Ascending aorta (tissue), 2 donors: ENCODE data around the gene FBXW4. TPM values are rescaled to one million over a fixed set of nuclear protein-coding genes. Genes with fewer than 3 reads are reported as not detected.

ENCODE experiments used
- DNase-seq, 2 donors: peaks; one replicate each; pipeline ENCODE4 v3.0.0-alpha.2; 2019; ENCODE audit warnings: low spot score in 2 of 2
- H3K27ac ChIP-seq, 2 donors: fragments of 200-600 bp; sonication (generic); one replicate each; pipeline ENCODE4 v1.5.1; 2016 to 2017; ENCODE audit warnings: mild to moderate bottlenecking in 1 of 2
- H3K27me3 ChIP-seq: fragments of 200-600 bp; sonication (generic); one replicate; pipeline ENCODE4 v1.5.1; 2017
- H3K36me3 ChIP-seq, 2 donors: fragments of 200-600 bp; sonication (generic); one replicate each; pipeline ENCODE4 v1.5.1; 2016
- H3K4me1 ChIP-seq, 2 donors: fragments of 200-600 bp; sonication (generic); one replicate each; pipeline ENCODE4 v1.5.1; 2016 to 2017; ENCODE audit warnings: mild to moderate bottlenecking in 1 of 2
- H3K4me3 ChIP-seq, 2 donors: fragments of 200-600 bp; sonication (generic); one replicate each; pipeline ENCODE4 v1.5.1; 2016 to 2017; ENCODE audit warnings: mild to moderate bottlenecking in 1 of 2
- H3K9me3 ChIP-seq, 2 donors: fragments of 200-600 bp; sonication (generic); one replicate each; pipeline ENCODE4 v1.5.1; 2016
- CTCF ChIP-seq, 3 experiments: fragments of 200-600 bp in 2 of 3; fragments of 450-650 bp in 1 of 3; sonication (generic) in 2 of 3; IDR thresholded peaks; one replicate each; pipeline ENCODE4 v1.5.1; 2016 to 2019; ENCODE audit warnings: antibody characterized with exemption in 3 of 3, mild to moderate bottlenecking in 1 of 3, moderate library complexity in 1 of 3
- intact Hi-C: fragments of 100-400 bp; cut with DNase I; formaldehyde crosslinking; loops from one replicate; pipeline ENCODE4 v1.15.1; 2023
- total RNA-seq: library from RNA; depleted of rRNA; stranded (reverse); fragments of >200 nt; gene quantifications from one replicate; pipeline ENCODE4 v1.1.0, GENCODE V29; 2016

The FBXW4 gene
- total RNA-seq, 1 donor from 2014 or later, result 21.3 TPM

DNA sequence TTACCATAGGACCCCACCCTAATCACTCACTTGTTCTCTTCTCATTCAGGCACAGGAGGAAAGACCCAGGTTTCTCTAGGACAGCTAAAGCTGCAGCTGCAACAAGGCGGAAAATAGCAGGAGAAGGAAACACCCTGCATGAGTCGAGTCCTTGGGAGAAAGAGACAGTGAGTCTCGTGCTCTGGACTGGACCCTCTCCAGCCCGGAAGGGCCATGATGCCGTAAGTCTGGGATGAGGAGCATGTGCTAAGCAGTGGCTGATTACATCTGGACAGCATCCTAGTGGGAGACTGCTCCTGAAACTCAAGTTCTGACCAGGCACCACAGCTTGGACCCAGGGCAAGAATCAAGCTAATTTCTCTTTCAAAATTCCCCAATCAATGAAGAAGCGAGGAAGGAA lies 39.4 kb downstream of the FBXW4 start:
- Histone ChIP-seq H3K9me3 (no peaks in the 10 kb centered on the region), H3K27ac (no peak overlapping the region), H3K4me3 (no peak overlapping the region), H3K4me1 (no peaks in the 10 kb centered on the region), H3K27me3 (no peaks in the 10 kb centered on the region), H3K36me3 (peaks cover 29 to 64% of the 10 kb centered on the region in 2 donors)
- DNase-seq, result no peak
- TF ChIP-seq CTCF (IDR thresholded peaks at IDR 0.05), result no peak
- intact Hi-C loops, result no loop called here

DNA sequence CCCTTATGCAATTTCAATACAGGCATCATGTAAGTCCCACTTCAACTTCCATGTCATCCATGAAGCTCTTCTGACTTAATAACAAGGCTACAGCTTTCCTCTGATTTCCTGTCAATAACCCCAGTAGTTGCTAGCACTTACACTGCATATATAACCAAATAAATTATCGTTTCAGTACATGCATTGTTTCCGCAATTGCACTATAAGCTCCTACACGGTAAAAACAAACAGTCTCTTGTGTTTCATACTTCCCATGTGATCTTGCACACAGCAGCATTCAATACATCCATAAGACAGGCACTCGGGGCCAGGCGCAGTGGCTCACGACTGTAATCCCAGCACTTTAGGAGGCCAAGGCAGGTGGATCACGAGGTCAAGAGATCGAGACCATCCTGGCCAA lies 41.4 kb downstream of the FBXW4 start:
- Histone ChIP-seq H3K4me3 (no peak overlapping the region), H3K27me3 (no peaks in the 10 kb centered on the region), H3K27ac (no peak overlapping the region), H3K36me3 (peaks cover 17 to 63% of the 10 kb centered on the region in 2 donors), H3K4me1 (no peaks in the 10 kb centered on the region), H3K9me3 (no peaks in the 10 kb centered on the region)
- TF ChIP-seq CTCF (IDR thresholded peaks at IDR 0.05), result no peak
- no peak for DNase-seq
- intact Hi-C loops, result no loop called here

DNA sequence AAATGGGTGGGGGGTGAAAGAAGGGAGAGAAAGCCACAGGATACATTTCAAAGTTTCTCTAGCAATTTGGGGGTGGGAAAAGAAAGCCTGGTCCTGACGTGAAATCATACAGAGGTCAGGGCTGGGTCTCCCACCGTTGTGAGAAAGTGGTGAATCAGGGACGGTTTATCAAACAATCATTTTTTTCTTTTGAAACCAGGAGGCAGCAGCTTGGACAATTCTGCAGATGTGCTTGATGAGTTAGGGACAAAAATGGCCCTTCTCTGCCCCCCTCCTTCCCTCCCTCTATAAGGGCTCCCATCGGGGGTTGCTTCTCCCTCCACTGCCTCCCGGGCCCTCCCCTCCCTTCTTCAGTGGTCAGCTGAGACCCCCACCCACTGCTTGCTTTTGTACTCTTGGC lies 43.6 kb downstream of the FBXW4 start:
- Histone ChIP-seq H3K4me1 (peaks cover 3 to 7% of the 10 kb centered on the region in 2 donors), H3K27me3 (no peaks in the 10 kb centered on the region), H3K4me3 (no peak overlapping the region), H3K36me3 (peaks cover 14 to 50% of the 10 kb centered on the region in 2 donors), H3K9me3 (no peaks in the 10 kb centered on the region), H3K27ac (no peak overlapping the region)
- no peak for DNase-seq
- no peak for TF ChIP-seq CTCF (IDR thresholded peaks at IDR 0.05)
- intact Hi-C loops, result no loop called here

DNA sequence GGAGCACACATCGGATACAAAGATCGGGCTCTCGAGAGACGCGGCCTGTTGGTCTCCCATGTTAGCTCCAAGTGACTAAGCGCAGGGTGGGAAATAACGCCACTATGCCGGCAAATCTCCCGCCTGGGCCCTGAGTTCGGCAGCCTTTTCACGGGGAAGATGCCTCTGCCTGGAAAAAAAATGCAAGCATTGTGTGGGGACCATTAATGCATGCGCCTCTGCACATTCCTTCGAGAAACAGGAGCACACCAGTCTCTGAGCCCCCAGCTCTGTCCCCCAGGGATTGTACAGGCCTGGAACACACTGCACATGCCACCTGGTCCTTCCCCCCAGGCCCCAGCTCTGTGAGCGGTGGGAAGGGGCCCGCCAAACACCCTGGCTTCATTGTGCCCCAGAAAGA lies 44.1 kb downstream of the FBXW4 start:
- intact Hi-C loops, result no loop called here

GRCh38 chr10:101649525-101650085 lies 45.4 kb downstream of the FBXW4 start:
- no peaks in the 10 kb centered on the region for H3K27me3 ChIP-seq
- intact Hi-C loops, result no loop called here
- H3K4me1 ChIP-seq, result peaks cover 3 to 15% of the 10 kb centered on the region in 2 donors
- H3K9me3 ChIP-seq, result no peaks in the 10 kb centered on the region
- TF ChIP-seq CTCF (IDR thresholded peaks at IDR 0.05), result no peak
- peaks cover 12 to 34% of the 10 kb centered on the region in 2 donors for H3K36me3 ChIP-seq
- H3K27ac ChIP-seq, result no peak overlapping the region
- DNase-seq, result no peak
- H3K4me3 ChIP-seq, result no peak overlapping the region

More for the DNA sequence above, 44.1 kb downstream of the FBXW4 start:
- H3K27ac ChIP-seq, result no peak overlapping the region
- no peaks in the 10 kb centered on the region for H3K9me3 ChIP-seq
- H3K4me1 ChIP-seq, result peaks cover 3 to 12% of the 10 kb centered on the region in 2 donors
- peaks cover 14 to 45% of the 10 kb centered on the region in 2 donors for H3K36me3 ChIP-seq
- no peaks in the 10 kb centered on the region for H3K27me3 ChIP-seq
- no peak overlapping the region for H3K4me3 ChIP-seq
- DNase-seq, result no peak
- TF ChIP-seq CTCF (IDR thresholded peaks at IDR 0.05), result no peak

- H3K36me3 ChIP-seq, result peaks cover 12 to 36% of the 10 kb centered on the region in 2 donors
- H3K4me3 ChIP-seq, result no peak overlapping the region
- no peak for DNase-seq
- H3K9me3 ChIP-seq, result no peaks in the 10 kb centered on the region
- intact Hi-C loops, result no loop called here
- peaks cover 3 to 15% of the 10 kb centered on the region in 2 donors for H3K4me1 ChIP-seq
- TF ChIP-seq CTCF (IDR thresholded peaks at IDR 0.05), result no peak
- H3K27ac ChIP-seq, result no peak overlapping the region
- H3K27me3 ChIP-seq, result no peaks in the 10 kb centered on the region
Observed at GRCh38 chr10:101647255-101647654, 47.7 kb downstream of the FBXW4 start.
